A549 treated with Mapracorat at 1 μM for 4 hours (cell line): ENCODE results near the gene AP2A1. TPM values are rescaled to one million over a fixed set of nuclear protein-coding genes. Genes with fewer than 3 reads are reported as not detected.

ENCODE experiments used
- total RNA-seq: library from RNA; stranded (reverse); fragments of 200-300 nt; extraction: Qiagen RNA extraction; gene quantifications from 5 replicates; pipeline ENCODE4 v1.2.3, GENCODE V29; 2022

The AP2A1 gene
- total RNA-seq, result 40.1 to 57.8 TPM (median 55.4 TPM) in 5 replicates

GRCh38 chr19:49766930-49767299, at the start of gene AP2A1:
Gene AP2A1, plus strand, starts transcription at chr19:49767001. Its CDS starts 133 bp downstream, at chr19:49767134.

DNA sequence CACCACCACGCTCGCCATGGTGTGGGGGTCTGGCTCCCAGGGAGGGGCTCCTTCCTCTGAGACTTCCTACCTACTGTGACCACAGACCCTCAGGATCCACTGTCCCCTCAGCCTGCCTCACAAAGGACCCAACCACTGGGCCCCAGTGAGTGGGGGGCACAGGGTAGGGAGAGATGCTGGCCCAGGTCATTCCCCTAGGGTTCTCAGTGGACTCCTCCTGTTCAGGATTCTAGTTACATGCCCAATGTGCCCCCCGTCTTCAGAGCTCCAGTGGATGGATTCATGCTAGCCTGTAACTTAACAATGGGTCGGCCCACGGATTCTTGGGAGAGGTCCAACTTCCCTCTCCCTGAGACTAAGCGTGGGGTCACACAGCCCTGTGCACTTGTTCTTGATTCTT, 3.6 kb upstream of the AP2A1 start, which contains the start of gene TSKS:
TSKS (minus strand) TSS at position 77 of the 400 bp plus-strand sequence; CDS start at position 18, 59 bp downstream.

GRCh38 chr19:49812997-49813861, 46.4 kb downstream of the AP2A1 start, which contains the start of gene FUZ:
Gene FUZ, minus strand, starts transcription at chr19:49813292. Its CDS starts 186 bp downstream, at chr19:49813106.

GRCh38 chr19:49817964-49818648, 51.3 kb downstream of the AP2A1 start, which contains the start of gene MED25:
Gene MED25, plus strand, starts transcription at chr19:49818289. Its CDS starts 53 bp downstream, at chr19:49818342.

DNA sequence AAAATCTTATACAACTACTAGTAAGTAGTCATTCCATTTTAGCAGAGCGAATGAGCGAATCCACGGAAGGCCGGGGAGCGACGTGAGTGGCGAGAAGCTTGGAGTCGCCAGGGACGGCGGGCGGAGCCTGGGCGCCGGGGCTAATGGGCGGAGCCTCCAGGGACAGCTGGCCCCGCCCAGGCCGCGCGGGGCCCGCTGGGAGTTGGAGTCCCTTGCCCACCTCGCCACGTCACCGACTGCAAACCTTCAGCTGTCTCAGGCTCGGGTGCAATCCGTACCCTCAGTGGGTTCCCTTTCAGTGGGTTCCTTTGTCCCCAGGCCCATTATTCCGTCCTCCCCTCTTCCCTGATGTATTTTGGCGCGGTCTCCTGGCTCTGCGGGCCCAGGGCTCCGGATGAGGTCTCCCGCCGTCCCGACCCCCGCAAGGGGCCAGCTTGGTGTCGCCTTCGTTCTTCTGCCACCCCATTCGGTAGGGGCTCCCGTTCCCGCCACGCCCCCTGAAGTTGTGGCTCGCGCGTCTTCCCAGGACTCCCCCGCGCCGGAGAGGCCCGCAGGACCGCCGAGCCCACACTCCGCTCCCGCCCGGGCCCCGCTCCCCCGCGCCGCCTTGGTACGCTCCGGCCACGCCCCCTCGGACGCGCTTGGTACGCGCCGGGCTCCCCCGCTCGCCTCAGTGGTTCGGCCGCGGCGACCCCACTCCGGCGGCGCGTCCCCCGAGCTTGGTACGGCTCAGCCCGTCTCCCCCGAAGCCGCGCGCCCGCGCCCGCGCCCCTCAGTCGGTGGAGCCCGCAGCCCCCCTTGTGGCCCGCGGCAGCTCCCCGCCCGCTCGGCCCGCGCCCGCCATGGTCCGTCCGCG, 83.9 kb downstream of the AP2A1 start, which contains the start of gene PTOV1:
PTOV1 (plus strand) TSS at position 673 of the 856 bp plus-strand sequence.

Other genes with a start within 250 kb of the AP2A1 start
- 1.3 to 2.9 TPM (median 2.3 TPM) in 5 replicates for gene RCN3, start 239.0 kb upstream of the AP2A1 start, total RNA-seq
- gene NOSIP, start 186.4 kb upstream of the AP2A1 start, total RNA-seq, result 88.3 to 108 TPM (median 105 TPM) in 5 replicates
- gene PRRG2, start 185.7 kb upstream of the AP2A1 start, total RNA-seq, result 0.44 to 1.1 TPM (median 0.75 TPM) in 5 replicates
- 25.0 to 35.5 TPM (median 34.0 TPM) in 5 replicates for gene PRR12, start 175.8 kb upstream of the AP2A1 start, total RNA-seq
- gene RRAS, start 126.9 kb upstream of the AP2A1 start, total RNA-seq, result 99.6 to 157 TPM (median 144 TPM) in 5 replicates
- 39.5 to 69.3 TPM (median 65.3 TPM) in 5 replicates for gene SCAF1, start 124.8 kb upstream of the AP2A1 start, total RNA-seq
- 74.8 to 117 TPM (median 95.5 TPM) in 5 replicates for gene IRF3, start 101.1 kb upstream of the AP2A1 start, total RNA-seq
- 53.4 to 73.8 TPM (median 70.9 TPM) in 5 replicates for gene BCL2L12, start 101.1 kb upstream of the AP2A1 start, total RNA-seq
- gene PRMT1, start 89.7 kb upstream of the AP2A1 start, total RNA-seq, result 403 to 432 TPM (median 421 TPM) in 5 replicates
- gene ADM5, start 77.4 kb upstream of the AP2A1 start, total RNA-seq, result 3.6 to 7.2 TPM (median 5.1 TPM) in 5 replicates
- 11.0 to 15.0 TPM (median 14.0 TPM) in 5 replicates for gene CPT1C, start 75.9 kb upstream of the AP2A1 start, total RNA-seq
- not detected in 5 replicates for gene TSKS, start 3.7 kb upstream of the AP2A1 start, total RNA-seq
- gene FUZ, start 46.3 kb downstream of the AP2A1 start, total RNA-seq, result 13.3 to 16.4 TPM (median 14.5 TPM) in 5 replicates
- gene MED25, start 51.3 kb downstream of the AP2A1 start, total RNA-seq, result 45.8 to 71.0 TPM (median 68.3 TPM) in 5 replicates
- gene PTOV1, start 84.2 kb downstream of the AP2A1 start, total RNA-seq, result 109 to 158 TPM (median 143 TPM) in 5 replicates
- gene PNKP, start 100.6 kb downstream of the AP2A1 start, total RNA-seq, result 42.9 to 59.9 TPM (median 52.0 TPM) in 5 replicates
- gene AKT1S1, start 110.4 kb downstream of the AP2A1 start, total RNA-seq, result 67.2 to 121 TPM (median 103 TPM) in 5 replicates
- gene TBC1D17, start 110.7 kb downstream of the AP2A1 start, total RNA-seq, result 17.4 to 22.9 TPM (median 20.4 TPM) in 5 replicates
- 0.35 to 0.71 TPM (median 0.59 TPM) in 5 replicates for gene IL4I1, start 129.9 kb downstream of the AP2A1 start, total RNA-seq
- gene ATF5, start 162.2 kb downstream of the AP2A1 start, total RNA-seq, result 39.0 to 57.8 TPM (median 54.8 TPM) in 5 replicates
- gene NUP62, start 162.5 kb downstream of the AP2A1 start, total RNA-seq, result 66.7 to 94.5 TPM (median 87.1 TPM) in 5 replicates
- gene SIGLEC11, start 194.2 kb downstream of the AP2A1 start, total RNA-seq, result 0.04 to 0.14 TPM (median 0.06 TPM) in 4 of 5 replicates, not detected in the other